ENCODE measurements around the gene MBTPS2.
"Not testable (repeated sequence)": the region's sequence is repeated elsewhere in the genome, so short reads cannot be mapped to it uniquely, and the experiment has no call there.

MBTPS2 gene

GRCh38 chrX:21839334-21840192 is at the start of gene MBTPS2:
Gene MBTPS2, plus strand, starts transcription at chrX:21839617. Its CDS starts 118 bp downstream, at chrX:21839735.
- DNase-seq (ENCODE audit: low spot score): peak; percentile 71

- DNase-seq (ENCODE audit: low spot score): no peak
Measured at GRCh38 chrX:21798677-21799219, 40.7 kb upstream of the MBTPS2 start.

- DNase-seq (ENCODE audit: low spot score): no peak
Measured at GRCh38 chrX:21799767-21800166, 39.6 kb upstream of the MBTPS2 start.

- no peak for DNase-seq (ENCODE audit: low spot score)
Measured at GRCh38 chrX:21800344-21800770, 39.1 kb upstream of the MBTPS2 start.

- no peak for DNase-seq (ENCODE audit: low spot score)
Measured at GRCh38 chrX:21802054-21802670, 37.3 kb upstream of the MBTPS2 start.

- no peak for DNase-seq (ENCODE audit: low spot score)
Measured at GRCh38 chrX:21802839-21803238, 36.6 kb upstream of the MBTPS2 start.

GRCh38 chrX:21806691-21807090 is 32.7 kb upstream of the MBTPS2 start:
- DNase-seq (ENCODE audit: low spot score): no peak

- no peak for DNase-seq (ENCODE audit: low spot score)
Measured at GRCh38 chrX:21811832-21812231, 27.6 kb upstream of the MBTPS2 start.

- DNase-seq (ENCODE audit: low spot score): no peak
Measured at GRCh38 chrX:21812628-21813027, 26.8 kb upstream of the MBTPS2 start.

GRCh38 chrX:21813612-21814368 is 25.6 kb upstream of the MBTPS2 start:
- no peak for DNase-seq (ENCODE audit: low spot score)

GRCh38 chrX:21816136-21816535 is 23.3 kb upstream of the MBTPS2 start:
- DNase-seq (ENCODE audit: low spot score): no peak

GRCh38 chrX:21820170-21820569 is 19.2 kb upstream of the MBTPS2 start:
- DNase-seq (ENCODE audit: low spot score): not testable (repeated sequence)

- no peak for DNase-seq (ENCODE audit: low spot score)
Measured at GRCh38 chrX:21821875-21822274, 17.5 kb upstream of the MBTPS2 start.

- DNase-seq (ENCODE audit: low spot score): no peak
Measured at GRCh38 chrX:21831496-21831895, 7.9 kb upstream of the MBTPS2 start.

GRCh38 chrX:21837056-21837455 is 2.4 kb upstream of the MBTPS2 start:
- DNase-seq (ENCODE audit: low spot score): no peak

- DNase-seq (ENCODE audit: low spot score): peak; percentile 10
Measured at GRCh38 chrX:21838937-21839333, 482 bp upstream of the MBTPS2 start.

GRCh38 chrX:21840193-21840545 is 752 bp downstream of the MBTPS2 start:
- peak; percentile 1 for DNase-seq (ENCODE audit: low spot score)

GRCh38 chrX:21843179-21843578 is 3.8 kb downstream of the MBTPS2 start:
- no peak for DNase-seq (ENCODE audit: low spot score)

- DNase-seq (ENCODE audit: low spot score): no peak
Measured at GRCh38 chrX:21845096-21845495, 5.7 kb downstream of the MBTPS2 start.

GRCh38 chrX:21847342-21847741 is 7.9 kb downstream of the MBTPS2 start:
- DNase-seq (ENCODE audit: low spot score): no peak

- no peak for DNase-seq (ENCODE audit: low spot score)
Measured at GRCh38 chrX:21853578-21853977, 14.2 kb downstream of the MBTPS2 start.

- DNase-seq (ENCODE audit: low spot score): no peak
Measured at GRCh38 chrX:21855937-21856415, 16.6 kb downstream of the MBTPS2 start, which contains the start of gene YY2. Gene YY2, plus strand, starts transcription at chrX:21855987. Its CDS starts 498 bp downstream, at chrX:21856485.
